TTC549 (cell line): ENCODE results near the gene SUPT4H1.

Experiments
- FAIRE-seq: peaks from 2 replicates; lab custom pipeline; 2012; peaks lifted over from hg19 to GRCh38; lab: Jason Lieb, UNC

The SUPT4H1 gene

GRCh38 chr17:58303971-58304749 lies 47.8 kb downstream of the SUPT4H1 start:
- no peak for FAIRE-seq

- no peak for FAIRE-seq
Measured at GRCh38 chr17:58302919-58303585, 48.9 kb downstream of the SUPT4H1 start.

- no peak for FAIRE-seq
Measured at GRCh38 chr17:58302171-58302918, 49.7 kb downstream of the SUPT4H1 start.

- FAIRE-seq, result no peak
Measured at GRCh38 chr17:58301504-58302150, 50.4 kb downstream of the SUPT4H1 start.

- no peak for FAIRE-seq
Measured at GRCh38 chr17:58300336-58300735, 51.7 kb downstream of the SUPT4H1 start.
